Activated CD4-positive, alpha-beta T cell treated with anti-CD3 and anti-CD28 coated beads for 24 hours (primary cell): ENCODE data around the gene RNF135.
A peak's percentile ranks its signal among the peaks of the same experiment; 100 is the strongest.
"Not testable (repeated sequence)": the region's sequence is repeated elsewhere in the genome, so short reads cannot be mapped to it uniquely, and the experiment has no call there.

ENCODE experiments used
- DNase-seq, 2 donors: peaks; one replicate each; pipeline ENCODE4 v3.0.0-alpha.2; 2020; ENCODE audit warnings: low read depth in 2 of 2

RNF135 gene

DNA sequence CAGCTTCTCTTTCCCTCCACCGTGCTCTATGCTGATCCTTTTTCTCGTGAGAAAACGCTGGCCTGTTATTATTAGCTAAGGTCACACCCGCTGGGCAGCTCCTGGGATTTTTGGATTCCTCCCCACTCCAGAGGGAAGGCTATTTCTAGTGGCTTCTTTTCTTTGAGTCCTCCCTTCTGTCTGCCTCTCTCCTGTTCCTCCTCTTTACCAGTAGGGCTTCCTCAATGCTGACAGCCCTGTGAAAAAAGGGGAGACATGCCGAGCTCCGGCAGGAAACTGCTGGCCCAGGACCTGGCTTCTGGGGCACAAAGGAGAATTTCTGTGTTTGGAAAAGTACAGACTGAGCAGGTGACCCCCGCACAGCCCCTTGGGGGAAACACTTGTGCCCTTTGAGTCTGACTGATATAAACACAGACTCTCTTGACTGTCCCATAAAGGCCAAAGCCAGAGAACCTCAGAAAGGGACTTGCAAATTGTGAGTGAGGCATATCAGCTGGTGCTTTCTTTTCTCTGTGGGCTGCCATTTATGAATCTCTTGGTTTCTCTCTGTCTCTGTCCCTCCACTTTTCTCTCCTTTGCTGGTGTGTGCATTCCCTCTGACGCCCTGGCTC lies 14.0 kb upstream of the RNF135 start:
- no peak for DNase-seq

GRCh38 chr17:30957741-30958140 lies 13.1 kb upstream of the RNF135 start:
- no peak for DNase-seq

DNA sequence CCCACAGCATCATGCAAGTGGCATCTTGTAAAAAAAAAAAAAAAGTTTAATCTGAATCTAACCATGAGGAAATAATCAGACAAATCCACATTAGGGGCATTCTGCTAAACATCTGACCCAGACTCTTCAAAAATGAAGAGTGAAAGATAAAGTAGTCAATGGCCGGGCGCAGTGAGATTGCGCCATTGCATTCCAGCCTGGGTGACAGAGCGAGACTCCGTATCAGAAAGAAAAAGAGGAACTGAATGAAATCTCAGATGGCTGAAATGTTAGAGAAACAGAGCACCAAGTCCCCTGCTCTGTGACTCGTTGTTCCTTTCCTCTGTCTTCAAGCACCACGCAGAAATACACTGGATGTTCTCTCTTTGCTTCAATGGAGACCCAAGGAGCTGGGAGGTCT lies 12.7 kb upstream of the RNF135 start:
- DNase-seq, result no peak

DNA sequence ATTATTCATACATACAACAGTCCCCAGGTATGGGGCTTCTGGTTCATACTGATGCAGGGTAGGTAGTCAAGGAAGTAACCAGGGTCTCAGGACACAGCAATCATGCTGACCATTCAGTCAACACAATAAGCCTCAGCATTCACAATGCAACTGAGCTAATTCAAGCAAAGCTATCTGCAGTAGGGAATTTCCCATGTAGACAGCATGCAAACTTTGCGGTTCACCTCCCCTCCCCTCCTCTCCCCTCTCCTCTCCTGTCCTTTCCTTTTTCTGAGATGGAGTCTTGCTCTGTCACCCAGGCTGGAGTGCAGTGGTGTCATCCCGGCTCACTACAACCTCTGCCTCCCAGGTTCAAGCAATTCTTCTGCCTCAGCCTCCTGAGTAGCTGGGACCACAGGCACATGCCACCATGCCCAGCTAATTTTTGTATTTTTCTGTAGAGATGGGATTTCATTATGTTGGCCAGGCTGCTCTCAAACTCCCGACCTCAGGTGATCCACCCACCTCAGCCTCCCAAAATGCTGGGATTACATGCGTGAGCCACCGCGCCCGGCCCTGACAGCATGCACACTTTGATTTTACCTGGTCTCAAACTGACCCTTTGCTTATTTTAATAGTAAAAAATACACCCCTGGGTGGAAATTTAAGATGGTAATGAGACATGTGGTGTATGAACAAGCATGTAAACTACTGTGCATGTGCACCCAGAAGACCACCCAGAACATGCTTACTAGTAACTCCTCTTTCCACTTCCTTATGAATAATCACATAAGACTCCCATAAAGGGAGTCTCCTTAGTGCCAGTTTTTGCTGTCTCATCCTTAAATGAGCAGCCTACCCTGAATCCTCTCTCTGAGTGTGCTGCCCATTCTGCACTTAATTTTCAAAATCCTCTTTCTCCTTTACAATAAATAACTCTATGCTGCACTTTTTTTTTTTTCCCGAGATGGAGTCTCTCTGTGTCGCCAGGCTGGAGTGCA lies 9.3 kb upstream of the RNF135 start:
- no peak for DNase-seq

DNA sequence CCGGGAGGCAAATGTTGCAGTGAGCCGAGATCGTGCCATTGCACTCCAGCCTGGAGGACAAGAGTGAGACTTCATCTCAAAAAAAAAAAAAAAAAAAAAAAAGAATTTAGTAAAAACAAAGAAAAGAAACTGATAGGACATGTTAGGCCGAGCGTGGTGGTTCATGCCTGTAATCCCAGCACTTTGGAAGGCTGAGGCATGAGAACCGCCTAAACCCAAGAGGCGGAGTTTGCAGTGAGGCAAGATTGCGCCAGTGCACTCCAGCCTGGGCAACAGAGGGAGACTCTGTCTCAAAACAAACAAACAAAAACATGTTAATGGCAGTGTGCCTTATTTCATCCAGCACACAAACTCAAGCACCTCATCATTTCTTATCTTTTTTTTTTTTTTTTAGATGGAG lies 6.5 kb upstream of the RNF135 start:
- DNase-seq, result not testable (repeated sequence)

- DNase-seq, result no peak
These were observed 6.0 kb upstream of the RNF135 start for GRCh38 chr17:30964876-30965275.

DNA sequence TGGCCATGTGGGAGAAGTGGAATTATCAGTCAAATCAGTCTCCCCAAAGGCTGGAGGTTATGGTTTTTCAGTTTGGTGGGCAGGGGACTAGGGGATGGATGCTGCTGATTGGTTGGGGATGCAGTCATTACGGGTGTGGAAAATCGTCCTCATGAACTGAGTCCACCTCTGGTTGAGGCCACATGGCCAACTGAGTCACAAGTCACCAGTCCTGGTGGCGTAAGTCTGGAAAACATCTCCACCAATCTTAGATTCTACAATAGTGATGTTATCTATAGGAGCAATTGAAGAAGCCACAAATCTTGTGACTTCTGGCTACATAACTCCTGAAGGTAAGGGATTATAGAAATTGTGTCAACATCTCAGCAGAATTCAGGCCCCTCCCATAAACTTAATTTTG lies 5.2 kb upstream of the RNF135 start:
- DNase-seq, result no peak

- not testable (repeated sequence) for DNase-seq
These were observed 2.9 kb upstream of the RNF135 start for GRCh38 chr17:30967911-30968310.

- DNase-seq, result peak in 1 of 2 donors; percentile 5
These were observed 629 bp upstream of the RNF135 start for GRCh38 chr17:30969989-30970830.

DNA sequence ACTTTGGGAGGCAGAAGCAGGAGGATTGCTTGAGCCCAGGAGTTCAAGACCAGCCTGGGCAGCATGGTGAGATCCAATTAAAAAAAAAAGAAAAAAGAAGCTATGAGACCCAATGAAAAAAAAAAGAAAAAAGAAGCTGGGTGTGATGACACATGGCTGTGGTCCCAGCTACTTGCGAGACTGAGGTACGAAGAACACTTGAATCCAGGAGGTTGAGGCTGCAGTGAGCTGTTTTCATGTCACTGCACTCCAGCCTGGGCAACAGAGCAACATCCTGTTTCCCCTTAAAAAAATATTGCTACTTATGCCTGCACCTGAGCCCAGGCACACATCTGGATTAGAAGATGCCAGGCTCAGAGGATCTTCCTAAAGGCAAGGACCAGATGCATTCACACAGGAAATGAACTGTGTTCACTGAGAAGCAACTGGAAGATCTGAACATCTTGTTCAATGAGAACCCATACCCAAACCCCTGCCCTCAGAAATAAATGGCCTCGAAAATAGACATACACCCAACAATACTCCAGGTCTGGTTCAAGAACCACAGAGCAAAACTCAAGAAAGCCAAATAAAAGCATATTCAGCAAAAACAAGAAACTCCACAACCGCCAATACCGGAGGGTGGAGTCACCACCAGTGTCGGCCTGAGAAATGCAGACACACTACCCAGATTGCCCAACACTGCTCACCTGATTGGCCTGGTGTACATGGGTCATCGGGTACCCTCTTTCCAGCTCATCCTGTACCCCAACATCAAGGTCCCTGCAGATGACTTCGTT lies 4.4 kb downstream of the RNF135 start:
- DNase-seq, result no peak

DNA sequence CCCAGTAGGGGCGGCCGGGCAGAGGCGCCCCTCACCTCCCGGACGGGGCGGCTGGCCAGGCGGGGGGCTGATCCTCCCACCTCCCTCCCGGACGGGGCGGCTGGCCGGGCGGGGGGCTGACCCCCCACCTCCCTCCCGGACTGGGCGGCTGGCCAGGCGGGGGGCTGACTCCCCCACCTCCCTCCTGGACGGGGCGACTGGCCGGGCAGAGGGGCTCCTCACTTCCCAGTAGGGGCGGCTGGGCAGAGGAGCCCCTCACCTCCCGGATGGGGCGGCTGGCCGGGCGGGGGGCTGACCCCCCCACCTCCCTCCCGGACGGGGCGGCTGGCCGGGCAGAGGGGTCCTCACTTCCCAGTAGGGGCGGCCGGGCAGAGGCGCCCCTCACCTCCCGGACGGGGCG lies 9.1 kb downstream of the RNF135 start:
- DNase-seq, result not testable (repeated sequence)

GRCh38 chr17:30981531-30982519 lies 11.0 kb downstream of the RNF135 start:
- no peak for DNase-seq

- DNase-seq, result no peak
These were observed 12.0 kb downstream of the RNF135 start for GRCh38 chr17:30982855-30983254.

DNA sequence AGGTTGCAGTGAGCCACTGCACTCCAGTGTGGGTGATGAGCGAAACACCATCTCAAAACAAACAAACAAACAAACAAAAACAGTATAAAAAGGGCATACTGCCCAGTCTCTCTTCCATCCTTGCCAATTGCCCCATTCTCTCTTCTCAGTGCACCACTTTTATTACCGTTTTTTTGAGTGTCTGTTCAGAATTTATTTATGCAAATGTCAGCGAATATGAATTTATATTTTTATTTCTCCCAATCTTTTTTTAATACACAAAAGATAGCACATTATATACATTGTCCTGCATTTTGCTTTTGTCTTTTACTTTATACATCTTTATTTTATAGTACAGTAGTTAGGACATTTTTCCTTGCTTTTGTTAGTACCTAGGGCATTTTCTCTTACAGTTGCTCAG lies 19.6 kb downstream of the RNF135 start:
- DNase-seq, result no peak

DNA sequence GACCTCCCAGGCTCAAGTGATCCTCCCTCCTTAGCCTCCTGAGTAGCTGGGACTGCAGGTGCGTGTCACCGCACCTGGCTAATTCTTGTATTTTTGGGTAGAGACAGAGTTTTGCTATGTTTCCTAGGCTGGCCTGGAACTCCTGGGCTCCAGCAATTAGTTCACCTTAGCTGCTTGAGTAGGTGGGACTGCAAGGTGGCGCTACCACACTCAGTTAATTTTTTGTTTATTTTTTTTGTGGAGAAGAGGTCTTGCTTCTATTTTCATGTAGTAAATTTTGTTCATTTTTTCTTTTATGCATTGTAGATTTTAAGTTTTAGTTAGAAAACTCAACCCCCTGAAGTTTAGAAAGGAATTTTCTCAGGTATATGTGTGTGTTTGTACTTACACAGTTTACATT lies 21.7 kb downstream of the RNF135 start:
- no peak for DNase-seq

GRCh38 chr17:30995347-30995746 lies 24.5 kb downstream of the RNF135 start:
- DNase-seq, result no peak

DNA sequence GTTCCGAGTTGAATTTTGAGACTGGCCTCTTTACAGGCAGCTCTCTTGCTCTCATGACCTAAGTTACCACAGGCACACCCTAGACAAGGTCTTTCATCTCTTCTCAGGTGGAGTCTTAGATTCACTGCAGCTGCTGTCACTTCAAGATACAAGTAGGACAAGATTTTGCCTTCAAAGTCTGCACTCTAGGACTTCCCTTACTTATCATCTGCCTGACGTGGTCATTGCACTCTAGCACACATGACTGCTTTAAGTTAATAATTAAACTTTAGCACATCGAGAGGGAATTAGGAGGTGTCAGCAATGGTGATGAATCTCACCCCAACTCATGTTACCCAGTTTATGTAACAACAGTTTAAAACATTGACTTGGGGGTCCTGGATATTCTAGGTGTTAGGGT lies 25.6 kb downstream of the RNF135 start:
- no peak for DNase-seq

DNA sequence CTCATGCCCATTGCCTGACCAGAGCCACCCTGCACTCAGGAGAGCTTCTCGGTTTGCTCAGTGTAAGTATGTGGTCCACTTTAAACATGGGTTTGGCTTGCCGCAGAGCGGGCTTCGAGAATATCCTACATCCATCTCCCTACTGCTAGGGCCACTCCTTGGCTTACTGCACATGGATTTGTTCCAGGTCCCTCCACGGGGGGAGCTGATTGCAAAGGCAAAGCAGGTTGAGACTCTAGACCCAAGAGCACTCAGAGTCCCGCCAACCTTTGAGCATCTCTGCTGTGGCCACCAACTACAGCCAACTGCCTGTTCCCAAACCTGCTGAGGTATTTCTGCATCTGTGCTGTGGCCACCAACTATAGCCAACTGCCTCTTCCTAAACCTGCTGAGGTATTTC lies 26.4 kb downstream of the RNF135 start:
- no peak for DNase-seq

- no peak for DNase-seq
These were observed 27.0 kb downstream of the RNF135 start for GRCh38 chr17:30997842-30998241.

GRCh38 chr17:31002047-31002446 lies 31.2 kb downstream of the RNF135 start:
- no peak for DNase-seq
